NCI-H2227 treated with DMSO at 0.1 percent for 48 hours (cell line): ENCODE results near the gene IKBKE.

Experiments used
- DNase-seq: peaks from one replicate; lab custom pipeline; 2025; lab: John Stamatoyannopoulos, UW

The IKBKE gene

DNA sequence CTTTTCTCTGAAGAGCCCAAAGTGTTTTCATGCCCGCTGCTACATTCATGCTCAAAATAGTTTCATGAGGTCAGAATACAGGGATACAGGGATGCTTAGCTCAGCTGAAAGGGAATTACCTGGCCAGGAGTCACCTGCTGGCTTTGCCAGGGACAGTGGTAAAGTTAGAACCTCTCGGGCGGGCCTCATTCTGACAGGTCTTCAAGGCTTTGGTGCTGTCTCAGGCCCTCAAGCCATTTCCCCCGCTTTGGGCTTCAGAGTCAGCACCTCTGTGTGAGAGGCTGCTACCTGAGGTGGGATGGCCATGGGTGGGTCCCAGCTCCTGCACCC lies 42.5 kb downstream of the IKBKE start:
- no peak for DNase-seq

DNA sequence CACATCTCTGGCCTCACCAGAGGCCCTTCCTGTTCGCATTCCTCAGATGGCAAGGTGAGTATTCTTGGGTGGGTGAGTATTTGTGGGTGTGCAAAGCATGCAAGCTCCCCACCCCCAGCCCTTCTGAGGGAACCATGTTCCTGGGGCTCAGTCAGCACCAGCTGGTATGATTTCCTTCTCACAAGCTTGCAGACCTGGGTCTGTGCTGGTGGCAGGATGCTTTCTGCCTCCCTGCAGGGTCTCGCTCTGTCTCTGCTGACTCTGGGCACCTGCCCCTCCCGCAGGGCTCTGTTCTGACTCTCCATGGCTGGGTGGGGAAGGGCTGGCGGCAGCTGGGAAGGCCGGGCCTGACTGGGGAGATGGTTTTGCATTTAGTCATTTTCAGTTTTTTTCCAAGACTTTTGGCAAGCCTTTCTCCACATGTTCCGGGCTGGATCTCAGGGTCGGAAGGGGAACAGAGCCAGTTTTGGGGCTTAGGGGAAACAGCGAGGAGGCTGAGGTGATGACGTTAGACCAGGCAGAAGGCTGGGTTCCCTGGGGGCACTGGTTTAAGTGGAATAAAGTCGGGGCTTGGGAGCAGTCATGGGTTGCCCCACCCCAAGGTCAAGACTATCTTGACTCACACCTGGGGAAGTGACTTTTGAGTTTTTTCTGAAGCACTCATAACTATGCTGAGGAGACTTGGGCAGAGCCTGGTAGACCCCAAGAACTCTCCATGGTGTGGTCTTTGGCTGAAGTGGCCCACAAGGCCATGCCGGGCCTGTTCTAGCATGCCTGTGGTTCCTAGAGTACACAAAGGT lies 43.2 kb downstream of the IKBKE start:
- DNase-seq: no peak

DNA sequence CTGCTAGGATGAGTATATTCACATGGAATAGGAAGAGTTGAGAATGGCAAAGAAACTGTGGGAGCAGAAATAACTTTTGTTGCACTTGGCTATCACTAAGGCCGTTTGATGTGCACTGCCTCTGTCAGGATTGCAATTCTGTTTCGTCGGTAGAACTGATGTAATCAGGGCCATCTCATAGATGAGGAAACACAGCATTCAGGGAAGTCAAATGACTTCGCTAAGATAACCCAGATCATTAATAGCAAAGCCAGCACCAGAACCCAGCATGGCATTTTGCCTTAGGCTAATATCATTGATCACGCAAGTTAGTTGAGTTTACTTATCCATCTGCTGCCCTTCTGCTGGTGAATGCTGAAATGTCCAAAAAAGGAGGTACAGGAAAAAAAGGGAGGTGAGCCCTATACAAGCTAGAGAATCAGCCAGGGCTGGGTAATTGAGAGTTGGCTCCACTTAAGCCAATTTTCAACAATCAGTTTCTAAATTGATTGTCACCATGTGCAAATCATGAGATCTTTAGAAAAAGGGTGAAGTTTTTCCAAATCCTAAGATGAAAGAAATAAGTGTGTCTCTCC lies 44.6 kb downstream of the IKBKE start:
- DNase-seq: no peak

DNA sequence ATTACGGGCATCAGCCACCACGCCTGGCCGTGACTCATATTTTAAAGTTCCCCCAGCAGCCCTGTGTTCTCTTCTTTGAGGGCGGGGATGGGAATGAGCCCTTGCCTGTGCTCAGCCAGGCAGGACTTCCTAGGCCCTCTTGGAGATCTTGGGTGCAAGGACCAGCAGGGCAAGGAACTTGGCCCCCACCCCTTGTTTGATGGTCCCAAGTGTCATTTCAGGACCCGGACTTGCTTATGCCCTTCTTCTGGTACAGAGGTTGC lies 46.4 kb downstream of the IKBKE start:
- no peak for DNase-seq

DNA sequence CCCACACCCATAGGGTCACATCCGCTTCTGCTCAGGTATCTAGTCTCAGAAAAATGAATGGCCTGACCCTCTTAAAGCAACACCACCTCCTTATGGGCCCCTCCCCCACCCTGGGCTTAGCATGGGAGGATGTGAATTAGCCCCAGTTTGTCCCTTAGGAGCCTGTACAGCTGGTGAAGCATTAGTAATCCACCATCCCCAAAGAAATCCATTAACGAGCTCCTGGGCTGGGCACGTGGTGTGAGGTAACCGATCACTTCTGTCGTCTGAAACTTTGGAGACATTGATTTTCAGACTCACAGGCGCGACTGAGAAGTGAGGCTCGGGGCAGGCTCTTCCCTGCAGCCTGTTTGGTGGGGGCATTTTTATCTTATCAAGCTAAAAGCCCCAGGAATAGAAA lies 47.5 kb downstream of the IKBKE start:
- DNase-seq: no peak

DNA sequence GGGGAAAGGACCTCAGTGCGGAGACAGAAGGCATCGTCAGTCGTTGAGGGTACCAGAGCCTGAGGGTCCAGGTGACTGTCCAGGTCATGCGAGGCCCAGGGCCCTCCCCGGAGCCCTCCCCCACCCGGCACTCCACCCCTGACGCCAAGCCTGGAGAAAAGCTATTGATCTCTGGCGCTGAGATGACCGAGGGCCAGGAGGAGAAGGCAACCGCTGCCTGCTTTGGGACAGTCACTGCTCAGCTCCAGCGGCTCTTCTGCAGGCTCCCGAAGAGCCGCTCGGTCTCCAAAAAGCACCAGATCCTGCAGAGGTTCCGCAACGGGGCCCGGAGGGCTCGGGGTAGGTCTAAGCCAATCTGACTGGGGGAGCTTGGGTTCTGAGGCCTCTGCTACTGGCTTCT lies 47.9 kb downstream of the IKBKE start:
- DNase-seq: no peak

DNA sequence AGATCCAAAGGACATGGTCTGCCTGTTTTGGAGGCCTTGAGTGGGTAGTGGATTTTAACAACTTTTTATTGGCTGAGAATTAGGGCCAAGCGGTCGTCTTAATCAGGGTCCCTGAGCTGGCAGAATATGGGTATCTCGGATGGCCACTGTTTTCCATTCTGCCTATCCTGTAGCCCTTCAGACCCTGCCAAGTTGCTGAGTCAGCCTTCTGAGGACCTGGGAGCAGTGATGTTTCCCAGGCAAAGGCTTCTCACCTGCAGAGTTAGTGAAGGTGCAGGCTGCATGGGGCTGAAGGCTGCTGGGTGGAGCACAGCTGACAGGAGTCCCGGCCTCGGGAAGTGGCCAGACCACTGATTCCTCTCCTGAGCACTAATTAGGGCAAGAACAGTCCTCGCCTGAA lies 48.5 kb downstream of the IKBKE start:
- DNase-seq: no peak

DNA sequence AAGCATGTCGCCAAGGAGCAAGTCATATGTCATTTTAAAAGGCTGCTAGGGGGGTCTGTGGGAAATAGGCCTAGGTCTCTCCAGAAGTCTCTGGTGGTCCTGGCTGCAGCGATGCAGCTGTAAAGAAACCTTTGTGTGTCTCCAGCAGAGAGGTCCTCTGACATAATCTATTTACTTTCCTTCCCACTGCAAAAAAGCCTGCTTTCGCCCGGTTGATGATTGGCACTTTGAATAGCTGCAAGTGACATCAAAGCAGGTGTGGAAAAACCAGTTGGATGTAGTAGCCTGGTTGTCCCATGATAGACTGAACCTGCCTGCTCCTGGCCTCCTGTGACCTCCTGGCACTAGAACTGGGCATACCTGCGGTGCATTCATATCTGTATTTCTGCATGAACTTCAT lies 50.9 kb downstream of the IKBKE start:
- DNase-seq: peak; percentile 4

DNA sequence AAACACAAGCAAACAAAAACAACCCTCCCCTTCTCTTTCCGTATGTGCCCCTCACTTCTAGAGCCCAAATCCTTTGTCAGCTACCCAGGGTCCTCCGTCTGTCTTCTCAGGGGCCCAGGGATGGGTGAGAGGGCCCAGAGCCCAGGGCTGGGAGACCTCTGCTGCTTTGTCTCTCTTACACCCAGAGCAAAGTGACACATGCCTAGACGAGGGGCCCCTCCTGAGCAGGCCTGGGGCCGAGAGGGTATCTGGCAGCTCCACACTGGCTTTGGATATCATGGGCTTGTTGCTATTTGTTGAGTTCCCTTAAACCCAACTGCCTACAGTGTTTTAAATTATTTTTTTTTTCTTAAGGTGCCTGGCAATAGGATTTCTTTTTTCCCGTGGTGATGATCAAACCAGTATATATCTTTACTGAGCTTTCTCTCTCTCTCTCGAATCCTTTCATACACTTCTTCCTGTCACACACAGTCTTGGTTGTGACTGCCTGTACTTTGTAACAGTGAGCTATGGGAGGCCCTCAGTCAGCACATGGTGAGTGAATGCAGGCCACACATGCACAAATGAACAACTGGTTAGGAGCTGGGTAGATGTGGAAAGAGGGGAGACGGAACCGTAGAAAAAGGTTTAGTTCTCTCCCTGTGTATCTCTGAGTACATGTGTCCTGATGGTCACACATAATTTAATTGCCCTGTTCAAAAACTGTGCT lies 51.6 kb downstream of the IKBKE start:
- no peak for DNase-seq

DNA sequence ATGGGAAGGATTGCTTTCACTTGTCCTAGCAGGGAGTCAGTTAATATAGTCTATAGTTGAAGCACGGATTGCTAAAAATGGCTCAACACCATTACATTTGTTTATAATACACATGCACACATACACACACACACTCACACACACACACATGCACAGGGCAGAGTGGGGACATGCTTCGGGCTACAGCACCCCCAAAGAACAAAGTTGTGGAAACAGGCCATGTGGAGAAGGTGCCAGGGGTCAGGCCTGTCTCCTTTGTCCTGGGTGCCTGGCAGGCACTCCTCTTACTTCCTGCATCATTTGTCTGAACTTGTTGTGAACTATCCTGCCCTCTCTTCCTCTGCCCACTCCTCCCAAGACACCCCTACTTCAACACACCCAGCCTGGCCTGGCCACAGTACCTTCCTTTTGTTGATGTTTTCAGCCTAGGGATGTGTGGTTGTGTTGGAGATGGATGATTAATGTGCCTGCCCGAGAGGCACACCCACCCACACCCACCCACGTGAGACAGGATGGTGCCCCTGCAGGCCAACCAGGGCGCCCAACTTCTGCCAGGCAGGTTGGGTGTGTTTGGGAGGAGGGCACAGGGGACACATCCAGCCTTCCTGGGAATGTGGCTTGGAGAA lies 54.6 kb downstream of the IKBKE start:
- no peak for DNase-seq

DNA sequence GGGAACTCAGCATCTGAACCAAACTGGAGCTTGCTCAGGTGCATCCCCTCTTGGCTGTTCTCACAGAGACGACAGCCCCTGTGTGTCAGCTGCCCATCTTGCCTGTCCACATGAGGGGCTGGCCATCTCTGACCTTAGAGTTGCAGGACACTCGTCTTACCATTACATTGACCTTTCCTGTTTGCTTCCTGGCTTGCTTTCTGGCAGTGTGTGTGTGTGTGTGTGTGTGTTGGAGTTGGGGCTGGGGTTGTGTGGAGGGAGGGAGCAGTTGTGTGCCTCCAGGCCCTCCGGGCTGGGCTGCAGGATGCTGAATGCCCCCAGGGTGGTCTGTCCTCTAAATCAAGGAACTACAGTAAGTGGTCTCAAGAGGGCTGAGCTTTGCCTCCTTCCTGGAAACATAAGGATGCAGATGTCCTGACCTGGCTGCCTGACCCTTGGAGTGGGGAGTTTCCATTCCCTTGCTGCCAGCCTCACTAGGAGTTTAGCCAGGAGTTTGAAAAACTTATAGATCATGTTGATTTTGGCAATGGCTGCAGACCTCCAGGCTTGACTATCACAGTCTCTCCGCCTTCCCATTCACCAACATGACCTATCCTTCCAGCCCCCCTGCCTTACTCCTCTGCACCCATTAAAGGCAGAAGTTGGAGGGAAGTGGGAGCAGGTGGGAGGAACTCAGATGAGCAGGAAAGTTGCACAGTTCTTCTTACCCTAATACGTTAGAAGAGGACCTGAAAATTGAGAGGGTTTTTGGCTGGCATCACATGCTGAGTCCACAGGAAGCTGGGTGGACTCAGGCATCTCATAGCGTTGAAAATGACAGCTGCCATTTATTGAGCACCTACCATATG lies 56.0 kb downstream of the IKBKE start:
- DNase-seq: no peak

DNA sequence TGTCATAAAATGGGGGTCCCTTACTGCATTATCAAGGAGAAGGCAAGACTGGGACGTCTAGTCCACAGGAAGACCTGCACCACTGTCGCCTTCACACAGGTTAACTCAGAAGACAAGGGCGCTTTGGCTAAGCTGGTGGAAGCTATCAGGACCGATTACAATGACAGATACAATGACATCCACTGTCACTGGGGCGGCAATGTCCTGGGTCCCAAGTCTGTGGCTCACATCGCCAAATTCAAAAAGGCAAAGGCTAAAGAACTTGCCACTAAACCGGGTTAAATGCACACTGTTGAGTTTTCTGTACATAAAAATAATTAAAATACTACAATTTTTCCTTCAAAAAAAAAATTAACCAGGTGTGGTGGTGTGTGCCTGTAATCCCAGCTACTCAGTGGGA lies 59.1 kb downstream of the IKBKE start:
- no peak for DNase-seq

DNA sequence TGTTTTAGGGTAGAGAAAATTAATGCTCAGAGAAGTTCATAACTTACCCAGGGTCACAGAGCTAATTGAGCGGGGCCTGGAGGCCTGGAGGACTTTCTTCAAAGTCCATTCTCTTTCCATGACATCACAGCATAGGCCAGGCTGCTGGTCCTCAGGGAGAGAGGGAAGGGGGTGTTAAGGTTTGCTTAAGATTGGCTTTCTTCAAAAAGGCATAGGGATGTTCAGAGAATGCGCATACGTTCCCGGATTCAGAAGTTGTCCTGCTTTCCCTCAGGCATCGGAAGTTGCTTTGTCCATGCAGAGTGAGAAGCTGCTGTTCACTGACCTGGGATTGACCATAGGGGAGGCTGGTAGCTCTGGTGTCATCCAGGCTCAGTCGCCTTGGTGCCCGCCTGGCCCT lies 62.1 kb downstream of the IKBKE start:
- no peak for DNase-seq

DNA sequence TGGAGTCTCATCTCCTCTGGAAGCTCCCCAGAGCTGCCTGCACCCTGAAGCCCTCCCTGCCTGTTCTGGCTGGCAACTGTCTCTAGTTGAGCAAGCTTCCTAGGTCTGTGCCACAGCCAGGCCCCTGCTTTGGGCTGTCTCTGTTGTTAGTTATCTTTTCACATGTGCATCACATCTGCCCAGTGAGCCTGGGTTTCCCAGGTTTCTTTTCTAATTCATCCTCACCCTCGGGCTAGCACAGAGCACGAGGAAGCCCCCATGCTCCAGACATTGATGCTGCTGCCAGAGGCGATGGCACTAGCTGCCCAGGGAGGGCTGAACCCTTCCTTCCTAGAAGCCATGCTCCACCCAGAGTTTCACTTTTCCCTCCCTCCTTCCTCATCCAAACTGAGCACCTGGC lies 64.3 kb downstream of the IKBKE start:
- no peak for DNase-seq

DNA sequence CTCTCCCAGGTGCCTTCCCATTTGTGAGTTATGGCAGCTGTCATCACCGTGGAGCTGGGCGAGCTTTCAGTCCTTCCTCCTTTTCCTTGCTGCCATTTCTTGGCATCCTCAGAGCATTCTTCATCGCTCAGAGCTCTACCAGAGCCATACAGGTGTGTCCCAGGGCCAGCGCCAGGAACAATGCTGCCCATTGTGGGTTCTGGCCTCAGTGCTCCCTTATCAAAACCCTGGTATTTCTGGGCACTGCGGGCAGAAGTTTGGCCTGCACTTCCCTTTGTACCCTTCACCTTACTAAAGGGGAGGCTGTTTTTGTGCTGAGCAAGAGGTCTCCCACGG lies 65.5 kb downstream of the IKBKE start:
- DNase-seq: no peak

DNA sequence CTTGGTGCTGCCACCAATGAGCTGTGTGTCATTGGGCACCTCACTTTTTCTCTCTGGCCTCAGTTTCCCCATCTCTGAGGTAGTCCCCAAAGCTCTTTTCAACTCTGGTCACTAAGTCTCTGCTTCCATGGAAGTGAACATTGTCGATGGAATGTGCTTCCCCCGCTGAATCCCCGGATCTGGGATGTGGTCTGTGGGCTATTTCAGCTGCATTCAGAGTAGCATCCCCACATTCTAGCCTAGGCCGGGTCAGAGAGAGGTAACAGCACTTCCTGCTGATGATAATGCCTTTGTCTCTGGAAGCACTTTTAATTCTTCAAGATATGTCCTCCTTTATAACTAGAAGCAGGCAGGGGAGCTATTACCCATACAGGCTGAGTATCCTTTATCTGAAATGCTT lies 66.9 kb downstream of the IKBKE start:
- no peak for DNase-seq

DNA sequence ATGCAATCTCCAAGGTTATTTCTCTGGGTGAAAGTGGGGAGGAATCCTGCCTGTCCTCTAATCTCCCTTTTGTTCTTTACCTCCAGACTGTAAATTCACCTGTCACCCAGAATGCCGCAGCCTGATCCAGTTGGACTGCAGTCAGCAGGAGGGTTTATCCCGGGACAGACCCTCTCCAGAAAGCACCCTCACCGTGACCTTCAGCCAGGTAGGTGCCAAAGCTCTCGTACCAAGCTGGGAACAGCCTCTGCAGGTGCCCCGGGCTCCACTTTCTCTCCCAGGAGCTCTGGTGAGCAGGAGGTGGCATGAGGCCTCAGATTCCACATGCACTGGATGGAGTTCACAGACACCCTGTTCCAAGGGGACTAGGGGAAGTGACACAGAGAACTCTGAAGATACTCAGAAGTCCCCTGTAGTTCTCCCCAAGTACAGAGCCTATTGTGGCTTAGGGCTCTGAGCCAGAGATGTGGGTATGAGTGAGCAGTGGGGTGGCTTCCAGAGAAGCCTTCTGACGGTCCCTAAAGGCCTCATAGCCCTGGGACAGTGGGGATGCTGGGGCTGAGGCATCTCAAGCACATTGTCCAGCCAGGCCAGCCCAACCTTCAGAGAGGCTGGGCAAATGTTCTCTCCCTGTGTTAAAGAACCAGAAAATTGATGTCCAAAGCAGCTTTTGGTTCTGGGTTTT lies 68.0 kb downstream of the IKBKE start:
- DNase-seq: no peak

DNA sequence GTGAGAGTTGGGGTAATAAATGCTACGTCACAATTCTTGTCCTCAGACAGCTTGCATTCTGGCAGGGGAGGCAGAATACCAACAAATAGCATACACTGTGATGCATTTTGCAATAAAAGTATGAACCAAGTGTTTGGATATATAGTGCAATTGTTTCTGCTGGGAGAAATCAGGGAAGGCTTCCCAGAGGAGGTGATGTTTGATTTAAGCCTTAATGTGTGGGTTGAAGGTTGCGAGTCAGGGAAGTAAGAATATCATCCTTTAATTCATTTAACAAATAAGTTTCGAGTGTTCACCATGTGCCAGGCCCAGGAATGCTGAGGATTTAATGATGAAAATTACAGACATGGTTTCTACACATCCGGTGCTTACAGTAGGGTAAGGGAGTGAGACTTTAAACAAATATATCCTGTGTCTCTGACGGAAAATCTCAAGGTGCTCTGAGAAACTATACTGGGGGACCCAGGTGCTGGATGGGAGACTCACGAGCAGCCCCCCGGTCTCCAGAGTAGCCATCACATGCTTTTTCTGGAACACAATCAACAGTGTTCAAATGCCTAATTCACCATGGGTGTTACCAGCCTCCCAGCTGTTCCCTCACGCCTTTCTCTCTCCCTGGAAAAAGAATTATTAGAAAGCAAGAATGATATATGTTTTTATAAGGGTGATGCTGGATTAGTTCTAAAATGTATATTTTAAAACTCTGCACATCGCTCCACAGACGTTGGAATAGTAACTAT lies 68.8 kb downstream of the IKBKE start:
- no peak for DNase-seq

DNA sequence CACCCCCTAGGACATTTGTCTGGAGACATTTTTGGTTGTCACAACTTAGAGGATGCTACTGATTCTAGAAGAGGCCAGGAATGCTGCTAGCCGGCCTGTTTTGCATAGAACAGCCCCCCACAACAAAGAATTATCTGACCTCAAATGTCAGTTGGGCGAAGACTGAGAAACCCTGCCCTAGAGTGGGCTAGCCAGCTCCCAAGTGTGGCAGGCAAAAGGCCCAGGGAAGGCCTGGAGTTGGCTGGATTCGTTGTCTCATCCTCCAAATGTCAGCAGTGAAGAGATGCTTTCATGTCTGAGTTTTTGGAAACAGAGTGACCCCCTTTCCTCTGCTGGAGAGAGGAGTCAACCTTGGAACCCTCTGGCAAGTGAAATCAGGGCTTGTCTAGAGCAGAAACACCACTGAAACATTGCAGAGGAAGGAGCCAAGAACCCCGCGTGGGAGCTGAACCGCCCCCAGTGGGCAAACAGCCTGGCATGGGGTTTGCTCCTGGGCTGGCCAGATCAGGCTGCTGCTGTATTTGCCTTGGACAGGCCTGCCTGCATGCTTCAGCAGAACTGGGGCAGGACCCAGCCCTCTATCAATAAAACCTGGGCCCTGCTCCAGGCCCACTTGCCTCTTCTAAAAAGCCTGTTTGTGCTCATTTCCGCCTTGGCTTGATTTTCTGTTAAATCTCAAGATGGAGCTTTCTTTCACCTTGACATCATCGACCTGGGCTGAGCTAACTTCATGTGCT lies 69.9 kb downstream of the IKBKE start:
- no peak for DNase-seq

DNA sequence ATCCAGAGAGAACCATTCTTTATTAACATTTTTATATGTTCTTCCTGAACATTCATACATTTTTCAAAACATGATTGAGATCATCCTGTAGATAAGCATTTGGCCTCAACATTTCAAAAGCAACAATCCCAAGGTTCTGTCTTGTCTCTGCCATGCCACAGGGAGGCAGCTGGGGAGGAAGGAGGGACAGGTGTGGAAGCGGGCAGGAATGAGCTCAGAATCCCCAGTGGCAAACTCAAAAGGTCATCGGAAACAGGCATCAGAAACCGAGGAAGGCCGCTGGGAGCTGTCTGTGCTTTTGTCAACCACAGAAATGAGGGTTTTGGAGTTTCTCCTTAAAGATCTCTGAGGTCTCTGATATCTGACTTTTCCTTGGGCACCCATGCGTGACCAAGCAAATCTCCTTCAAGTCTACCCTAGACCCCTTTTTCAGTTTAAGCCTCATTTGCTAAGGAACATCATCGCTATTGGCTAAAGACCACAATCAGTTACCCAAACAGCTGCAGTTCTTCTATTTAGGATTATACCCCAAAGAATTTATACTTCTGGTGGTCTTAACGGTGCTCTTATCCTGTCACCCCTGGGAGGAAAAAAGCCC lies 71.1 kb downstream of the IKBKE start:
- no peak for DNase-seq
